ENCODE results near the gene TMEM203. TPM values are rescaled to one million over a fixed set of nuclear protein-coding genes. Genes with fewer than 3 reads are reported as not detected.

TMEM203 gene
- total RNA-seq, 1 experiment from 2014 or later = 35.5 TPM

GRCh38 chr9:137174722-137175293 is 30.6 kb downstream of the TMEM203 start:
- no peak overlapping the region for H3K18ac ChIP-seq (ENCODE audit: insufficient read length, low read depth, low read length)
- no peak overlapping the region for H3K4ac ChIP-seq (ENCODE audit: low read depth, low read length)
- H3K23me2 ChIP-seq (ENCODE audit: insufficient read length, low read depth, low read length, poor library complexity, severe bottlenecking) = no peaks in the 10 kb centered on the region
- H3K23ac ChIP-seq (ENCODE audit: insufficient read length, low read depth, low read length) = no peak overlapping the region
- TF ChIP-seq CTCF (conservative IDR thresholded peaks at IDR 0.05) = peak; percentile 17; the same call in 1 of the 3 replicates
- Mint-ChIP-seq H3K4me3 (peak overlapping the region in 1 of 2 experiments; percentile 21; a peak in 1 of 5 replicates), H3K36me3 (ENCODE audit: insufficient read depth in 1 of 3, low read depth in 3 of 3) (peaks cover 0 to 11% (median 5%) of the 10 kb centered on the region in 3 experiments; a peak in 5 of 7 replicates), H3K27me3 (ENCODE audit: low read depth) (peaks cover 60% of the 10 kb centered on the region), H3K4me1 (peaks cover 3 to 14% of the 10 kb centered on the region in 2 experiments), H3K9me3 (no peaks in the 10 kb centered on the region), H3K27ac (no peak overlapping the region)
- no peak overlapping the region for H2BK120ac ChIP-seq (ENCODE audit: low read depth, low read length, poor library complexity, severe bottlenecking)
- H2BK15ac ChIP-seq (ENCODE audit: low read depth, low read length) = no peak overlapping the region
- no peaks in the 10 kb centered on the region for H3K4me1 ChIP-seq (ENCODE audit: insufficient read depth, low read length)
- H3K79me1 ChIP-seq (ENCODE audit: insufficient read depth, low read depth, low read length, poor library complexity, severe bottlenecking) = no peaks in the 10 kb centered on the region
- no peak overlapping the region for H2BK20ac ChIP-seq (ENCODE audit: low read depth, low read length, poor library complexity, severe bottlenecking)
- DNase-seq = peak; percentile 57
- no peak overlapping the region for H4K5ac ChIP-seq (ENCODE audit: insufficient read length, low read depth, low read length)
- no peak overlapping the region for H3K56ac ChIP-seq (ENCODE audit: insufficient read length, low read depth, low read length)
- no peak overlapping the region for H2BK12ac ChIP-seq (ENCODE audit: insufficient read length, low read depth, low read length)
- no peak overlapping the region for H4K91ac ChIP-seq (ENCODE audit: insufficient read length, low read depth, low read length)
- H3K4me2 ChIP-seq (ENCODE audit: insufficient read depth, insufficient read length, low read length) = no peak overlapping the region
- no peak overlapping the region for H3T11ph ChIP-seq (ENCODE audit: low read length)
- H2AK5ac ChIP-seq (ENCODE audit: insufficient read length, low read length) = no peak overlapping the region
- H4K20me1 ChIP-seq (ENCODE audit: control insufficient read depth, insufficient read depth, insufficient read length) = no peaks in the 10 kb centered on the region
- WGBS (ENCODE audit: extremely low coverage, insufficient read length, low lambda C conversion rate) = no CpG with 5 or more reads among the region's 34 CpGs
- H3K27ac ChIP-seq (ENCODE audit: insufficient read length, low read depth, low read length) = no peak overlapping the region
- H3K9me3 ChIP-seq (ENCODE audit: control insufficient read depth, low read depth, low read length) = no peaks in the 10 kb centered on the region
- H3K27me3 ChIP-seq (ENCODE audit: insufficient read depth, low read length) = peaks cover 9% of the 10 kb centered on the region; the same call in 1 of the 2 replicates
- no peak overlapping the region for H3K9ac ChIP-seq (ENCODE audit: extremely low read depth, insufficient read length, low read length)
- no peaks in the 10 kb centered on the region for H3K79me2 ChIP-seq (ENCODE audit: insufficient read depth, low read length)
- H2BK5ac ChIP-seq (ENCODE audit: insufficient read length, low read length) = no peak overlapping the region
- H2AFZ ChIP-seq (ENCODE audit: low read length) = no peak overlapping the region
- no peak overlapping the region for H3K14ac ChIP-seq (ENCODE audit: insufficient read depth, low read length)
- no peak overlapping the region for H4K8ac ChIP-seq (replicated peaks; ENCODE audit: insufficient read length, low read depth, low read length)
